Loucy (cell line): ENCODE data around the gene HS3ST2.

ENCODE experiments used
- CTCF ChIP-seq: fragments of 200-600 bp; sonication (generic); conservative IDR thresholded peaks from 2 replicates; pipeline ENCODE4 v1.5.1; 2014; ENCODE audit warnings: mild to moderate bottlenecking, antibody characterized with exemption, low read length
- EZH2phosphoT487 ChIP-seq: fragments of 200-600 bp; IDR thresholded peaks from 2 replicates; pipeline ENCODE4 v1.6.1; 2018; ENCODE audit warnings: antibody characterized with exemption, mild to moderate bottlenecking, moderate library complexity, borderline replicate concordance

GRCh38 chr16:22843122-22843521 lies 29.2 kb downstream of the HS3ST2 start:
- TF ChIP-seq CTCF: no peak
- no peak for TF ChIP-seq EZH2phosphoT487
